ENCODE data around the gene PHYHD1. TPM values are rescaled to one million over a fixed set of nuclear protein-coding genes. Genes with fewer than 3 reads are reported as not detected.

PHYHD1 gene
- total RNA-seq, 1 donor from 2014 or later, result 3.4 TPM

- Mint-ChIP-seq H3K4me1 (ENCODE audit: low read depth) (peaks cover 67% of the 10 kb centered on the region), H3K9me3 (ENCODE audit: low read depth) (no peaks in the 10 kb centered on the region), H3K36me3 (ENCODE audit: low read depth) (peaks cover 11% of the 10 kb centered on the region), H3K4me3 (ENCODE audit: unreplicated experiment) (no peak overlapping the region), H3K27me3 (ENCODE audit: low read depth) (no peaks in the 10 kb centered on the region), H3K27ac (ENCODE audit: unreplicated experiment) (peak overlapping the region; percentile 23)
- DNase-seq (ENCODE audit: low spot score), result no peak
- TF ChIP-seq CTCF (IDR thresholded peaks at IDR 0.05), result no peak
Measured at GRCh38 chr9:128887914-128888350, 32.9 kb upstream of the PHYHD1 start.

GRCh38 chr9:128891321-128892220 lies 29.2 kb upstream of the PHYHD1 start:
- no peak for TF ChIP-seq CTCF (IDR thresholded peaks at IDR 0.05)
- DNase-seq (ENCODE audit: low spot score), result no peak
- H3K4me1 Mint-ChIP-seq (ENCODE audit: low read depth), result peaks cover 64% of the 10 kb centered on the region
- H3K27me3 Mint-ChIP-seq (ENCODE audit: low read depth), result no peaks in the 10 kb centered on the region
- no peak overlapping the region for H3K27ac Mint-ChIP-seq (ENCODE audit: unreplicated experiment)
- peaks cover 14% of the 10 kb centered on the region for H3K36me3 Mint-ChIP-seq (ENCODE audit: low read depth)
- H3K9me3 Mint-ChIP-seq (ENCODE audit: low read depth), result no peaks in the 10 kb centered on the region
- H3K4me3 Mint-ChIP-seq (ENCODE audit: unreplicated experiment), result no peak overlapping the region

GRCh38 chr9:128892221-128892921 lies 28.4 kb upstream of the PHYHD1 start:
- Mint-ChIP-seq H3K4me3 (ENCODE audit: unreplicated experiment) (peak overlapping the region; percentile 16), H3K27ac (ENCODE audit: unreplicated experiment) (peak overlapping the region; percentile 86), H3K27me3 (ENCODE audit: low read depth) (no peaks in the 10 kb centered on the region), H3K4me1 (ENCODE audit: low read depth) (peaks cover 61% of the 10 kb centered on the region), H3K9me3 (ENCODE audit: low read depth) (no peaks in the 10 kb centered on the region), H3K36me3 (ENCODE audit: low read depth) (peaks cover 16% of the 10 kb centered on the region)
- TF ChIP-seq CTCF (IDR thresholded peaks at IDR 0.05), result no peak
- no peak for DNase-seq (ENCODE audit: low spot score)

GRCh38 chr9:128893354-128893753 lies 27.4 kb upstream of the PHYHD1 start:
- Mint-ChIP-seq H3K4me3 (ENCODE audit: unreplicated experiment) (no peak overlapping the region), H3K36me3 (ENCODE audit: low read depth) (peaks cover 17% of the 10 kb centered on the region), H3K4me1 (ENCODE audit: low read depth) (peaks cover 52% of the 10 kb centered on the region), H3K27me3 (ENCODE audit: low read depth) (no peaks in the 10 kb centered on the region), H3K27ac (ENCODE audit: unreplicated experiment) (peak overlapping the region; percentile 86), H3K9me3 (ENCODE audit: low read depth) (no peaks in the 10 kb centered on the region)
- no peak for TF ChIP-seq CTCF (IDR thresholded peaks at IDR 0.05)
- no peak for DNase-seq (ENCODE audit: low spot score)

GRCh38 chr9:128894764-128895163 lies 26.0 kb upstream of the PHYHD1 start:
- DNase-seq (ENCODE audit: low spot score), result no peak
- TF ChIP-seq CTCF (IDR thresholded peaks at IDR 0.05), result no peak
- Mint-ChIP-seq H3K4me1 (ENCODE audit: low read depth) (peaks cover 50% of the 10 kb centered on the region), H3K27me3 (ENCODE audit: low read depth) (no peaks in the 10 kb centered on the region), H3K4me3 (ENCODE audit: unreplicated experiment) (no peak overlapping the region), H3K9me3 (ENCODE audit: low read depth) (no peaks in the 10 kb centered on the region), H3K36me3 (ENCODE audit: low read depth) (peaks cover 12% of the 10 kb centered on the region), H3K27ac (ENCODE audit: unreplicated experiment) (no peak overlapping the region)
